Activated CD8-positive, alpha-beta memory T cell treated with anti-CD3 and anti-CD28 coated beads, Interleukin-2, amount 50 U/mL, for 4 hours (primary cell): ENCODE data around the gene CLEC2B.
"Not testable (repeated sequence)": the region's sequence is repeated elsewhere in the genome, so short reads cannot be mapped to it uniquely, and the experiment has no call there.

ENCODE experiments used
- DNase-seq: peaks from one replicate; pipeline ENCODE4 v3.0.0-alpha.2; 2020

The CLEC2B gene

GRCh38 chr12:9869307-9870161 is at the start of gene CLEC2B:
Gene CLEC2B, minus strand, starts transcription at chr12:9869354.
- DNase-seq, result no peak

GRCh38 chr12:9911708-9912107 is 42.6 kb upstream of the CLEC2B start:
- DNase-seq, result no peak

- DNase-seq, result no peak
Measured at GRCh38 chr12:9910716-9911421, 41.7 kb upstream of the CLEC2B start.

- DNase-seq, result no peak
Measured at GRCh38 chr12:9909724-9910123, 40.6 kb upstream of the CLEC2B start.

GRCh38 chr12:9908350-9908749 is 39.2 kb upstream of the CLEC2B start:
- DNase-seq, result no peak

GRCh38 chr12:9907769-9908168 is 38.6 kb upstream of the CLEC2B start:
- no peak for DNase-seq

- peak; percentile 42 for DNase-seq
Measured at GRCh38 chr12:9906873-9907272, 37.7 kb upstream of the CLEC2B start.

- no peak for DNase-seq
Measured at GRCh38 chr12:9902539-9903228, 33.5 kb upstream of the CLEC2B start.

GRCh38 chr12:9900930-9901329 is 31.8 kb upstream of the CLEC2B start:
- no peak for DNase-seq

GRCh38 chr12:9899209-9899608 is 30.1 kb upstream of the CLEC2B start:
- DNase-seq, result no peak

GRCh38 chr12:9897535-9897934 is 28.4 kb upstream of the CLEC2B start:
- no peak for DNase-seq

GRCh38 chr12:9895215-9895971 is 26.2 kb upstream of the CLEC2B start:
- no peak for DNase-seq

- DNase-seq, result no peak
Measured at GRCh38 chr12:9888665-9889273, 19.6 kb upstream of the CLEC2B start.

GRCh38 chr12:9883175-9883574 is 14.0 kb upstream of the CLEC2B start:
- no peak for DNase-seq

GRCh38 chr12:9881988-9882387 is 12.8 kb upstream of the CLEC2B start:
- no peak for DNase-seq

GRCh38 chr12:9881246-9881645 is 12.1 kb upstream of the CLEC2B start, which contains the start of gene KLRF2:
Gene KLRF2, plus strand, starts transcription at chr12:9881489. Its CDS starts 107 bp downstream, at chr12:9881596.
- DNase-seq, result no peak

GRCh38 chr12:9880532-9881078 is 11.5 kb upstream of the CLEC2B start:
- no peak for DNase-seq

- not testable (repeated sequence) for DNase-seq
Measured at GRCh38 chr12:9876120-9876519, 7.0 kb upstream of the CLEC2B start.

- no peak for DNase-seq
Measured at GRCh38 chr12:9872742-9873141, 3.6 kb upstream of the CLEC2B start.

GRCh38 chr12:9872162-9872561 is 3.0 kb upstream of the CLEC2B start:
- no peak for DNase-seq

GRCh38 chr12:9870286-9870866 is 1.2 kb upstream of the CLEC2B start:
- no peak for DNase-seq

GRCh38 chr12:9868951-9869306 is 225 bp downstream of the CLEC2B start:
- no peak for DNase-seq
